IMR-90 (cell line): Measurements from ENCODE around the gene KCTD16.

ENCODE experiments used
- BHLHE40 ChIP-seq: fragments of 150-350 bp; IDR thresholded peaks from 2 replicates; pipeline ENCODE4 v1.6.1; 2016; ENCODE audit warnings: mild to moderate bottlenecking, low read depth, low read length
- CEBPB ChIP-seq: IDR thresholded peaks from 2 replicates; pipeline ENCODE4 v1.6.1; 2012; ENCODE audit warnings: low read depth, low read length, improper control_type of control experiment
- CHD1 ChIP-seq: IDR thresholded peaks from 2 replicates; pipeline ENCODE4 v1.6.1; 2012; ENCODE audit warnings: low read depth, low read length, improper control_type of control experiment
- FOS ChIP-seq: fragments of 150-350 bp; IDR thresholded peaks from 2 replicates; pipeline ENCODE4 v1.6.1; 2016; ENCODE audit warnings: low read depth, low read length
- MAZ ChIP-seq: IDR thresholded peaks from 2 replicates; pipeline ENCODE4 v1.6.1; 2012; ENCODE audit warnings: low read depth, mild to moderate bottlenecking, low read length, improper control_type of control experiment, moderate library complexity, borderline replicate concordance
- MXI1 ChIP-seq: IDR thresholded peaks from 2 replicates; pipeline ENCODE4 v1.6.1; 2012; ENCODE audit warnings: low read depth, mild to moderate bottlenecking, low read length, moderate library complexity, borderline replicate concordance
- NFE2L2 ChIP-seq: fragments of 150-350 bp; IDR thresholded peaks from 2 replicates; pipeline ENCODE4 v1.6.1; 2016; ENCODE audit warnings: low read depth, mild to moderate bottlenecking, low read length
- POLR2A ChIP-seq: IDR thresholded peaks from 2 replicates; pipeline ENCODE4 v1.6.1; 2012; ENCODE audit warnings: mild to moderate bottlenecking, low read depth, low read length
- RAD21 ChIP-seq: IDR thresholded peaks from 2 replicates; pipeline ENCODE4 v1.6.1; 2012; ENCODE audit warnings: low read length, improper control_type of control experiment
- SMC3 ChIP-seq: fragments of 150-350 bp; IDR thresholded peaks from 2 replicates; pipeline ENCODE4 v1.6.1; 2016; ENCODE audit warnings: low read depth, mild to moderate bottlenecking, antibody characterized with exemption, low read length, moderate library complexity
- TF ChIP-seq, protein P1 (sequence below): conservative IDR thresholded peaks from 2 replicates; pipeline ENCODE4 v1.5.1; 2012; ENCODE audit warnings: mild to moderate bottlenecking, low read depth, low read length, improper control_type of control experiment
- TF ChIP-seq, protein P2 (sequence below): fragments of 150-350 bp; IDR thresholded peaks from 2 replicates; pipeline ENCODE4 v1.6.1; 2016; ENCODE audit warnings: low read depth, mild to moderate bottlenecking, low read length, moderate library complexity, borderline replicate concordance
- TF ChIP-seq, protein P3 (sequence below): fragments of 150-350 bp; IDR thresholded peaks from 2 replicates; pipeline ENCODE4 v1.6.1; 2017; ENCODE audit warnings: mild to moderate bottlenecking, antibody characterized with exemption, low read length, low read depth

DNA sequence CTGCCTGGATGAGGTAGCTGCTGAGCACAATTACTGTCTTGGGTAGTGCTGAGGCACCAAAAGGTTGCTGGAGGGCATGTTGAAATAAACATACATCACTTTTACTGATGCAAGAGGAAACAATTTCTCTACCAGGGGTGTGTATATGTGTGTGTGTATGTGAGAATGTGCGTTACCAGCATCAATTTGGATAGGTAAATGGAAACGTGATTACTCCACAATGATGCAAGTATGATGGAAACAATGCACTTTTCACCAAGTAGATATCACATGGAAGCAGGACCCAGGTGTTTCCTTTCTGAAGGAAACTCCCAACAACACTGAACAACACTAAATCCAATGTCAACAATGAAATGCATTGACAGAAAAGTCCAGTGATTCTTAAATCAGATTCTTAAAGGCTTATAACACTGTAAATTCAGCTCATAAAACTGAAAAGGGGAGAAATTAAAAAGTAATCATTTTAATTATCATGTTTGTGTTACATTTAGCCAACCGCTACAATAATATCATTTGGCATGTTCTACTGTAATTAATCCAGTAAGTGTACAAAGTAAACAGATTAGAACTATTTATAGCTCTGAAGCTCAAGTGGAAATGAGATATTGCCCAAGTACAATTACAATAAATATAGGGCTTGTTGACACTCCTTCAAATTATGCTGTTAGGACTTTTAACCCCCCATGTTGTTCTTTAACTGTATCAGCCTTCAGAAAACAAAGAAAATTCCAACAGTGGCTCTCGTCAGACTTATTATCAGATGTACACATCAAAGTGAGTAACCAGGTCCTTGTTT, 25.5 kb upstream of the KCTD16 start:
- TF ChIP-seq POLR2A (no peak), CEBPB (no peak), SMC3 (no peak), MXI1 (no peak), NFE2L2 (no peak), BHLHE40 (no peak), MAZ (no peak), FOS (no peak), CHD1 (no peak), RAD21 (no peak)
- TF ChIP-seq, protein P1, sequence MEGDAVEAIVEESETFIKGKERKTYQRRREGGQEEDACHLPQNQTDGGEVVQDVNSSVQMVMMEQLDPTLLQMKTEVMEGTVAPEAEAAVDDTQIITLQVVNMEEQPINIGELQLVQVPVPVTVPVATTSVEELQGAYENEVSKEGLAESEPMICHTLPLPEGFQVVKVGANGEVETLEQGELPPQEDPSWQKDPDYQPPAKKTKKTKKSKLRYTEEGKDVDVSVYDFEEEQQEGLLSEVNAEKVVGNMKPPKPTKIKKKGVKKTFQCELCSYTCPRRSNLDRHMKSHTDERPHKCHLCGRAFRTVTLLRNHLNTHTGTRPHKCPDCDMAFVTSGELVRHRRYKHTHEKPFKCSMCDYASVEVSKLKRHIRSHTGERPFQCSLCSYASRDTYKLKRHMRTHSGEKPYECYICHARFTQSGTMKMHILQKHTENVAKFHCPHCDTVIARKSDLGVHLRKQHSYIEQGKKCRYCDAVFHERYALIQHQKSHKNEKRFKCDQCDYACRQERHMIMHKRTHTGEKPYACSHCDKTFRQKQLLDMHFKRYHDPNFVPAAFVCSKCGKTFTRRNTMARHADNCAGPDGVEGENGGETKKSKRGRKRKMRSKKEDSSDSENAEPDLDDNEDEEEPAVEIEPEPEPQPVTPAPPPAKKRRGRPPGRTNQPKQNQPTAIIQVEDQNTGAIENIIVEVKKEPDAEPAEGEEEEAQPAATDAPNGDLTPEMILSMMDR, result no peak
- TF ChIP-seq, protein P2, sequence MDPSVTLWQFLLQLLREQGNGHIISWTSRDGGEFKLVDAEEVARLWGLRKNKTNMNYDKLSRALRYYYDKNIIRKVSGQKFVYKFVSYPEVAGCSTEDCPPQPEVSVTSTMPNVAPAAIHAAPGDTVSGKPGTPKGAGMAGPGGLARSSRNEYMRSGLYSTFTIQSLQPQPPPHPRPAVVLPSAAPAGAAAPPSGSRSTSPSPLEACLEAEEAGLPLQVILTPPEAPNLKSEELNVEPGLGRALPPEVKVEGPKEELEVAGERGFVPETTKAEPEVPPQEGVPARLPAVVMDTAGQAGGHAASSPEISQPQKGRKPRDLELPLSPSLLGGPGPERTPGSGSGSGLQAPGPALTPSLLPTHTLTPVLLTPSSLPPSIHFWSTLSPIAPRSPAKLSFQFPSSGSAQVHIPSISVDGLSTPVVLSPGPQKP, result no peak
- TF ChIP-seq, protein P3, sequence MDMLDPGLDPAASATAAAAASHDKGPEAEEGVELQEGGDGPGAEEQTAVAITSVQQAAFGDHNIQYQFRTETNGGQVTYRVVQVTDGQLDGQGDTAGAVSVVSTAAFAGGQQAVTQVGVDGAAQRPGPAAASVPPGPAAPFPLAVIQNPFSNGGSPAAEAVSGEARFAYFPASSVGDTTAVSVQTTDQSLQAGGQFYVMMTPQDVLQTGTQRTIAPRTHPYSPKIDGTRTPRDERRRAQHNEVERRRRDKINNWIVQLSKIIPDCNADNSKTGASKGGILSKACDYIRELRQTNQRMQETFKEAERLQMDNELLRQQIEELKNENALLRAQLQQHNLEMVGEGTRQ, result no peak
